ENCODE data around the gene NBEA. TPM values are rescaled to one million over a fixed set of nuclear protein-coding genes. Genes with fewer than 3 reads are reported as not detected.

NBEA gene
- total RNA-seq, 1 experiment from 2014 or later: 3.3 TPM

GRCh38 chr13:35597451-35597850 lies 655.4 kb downstream of the NBEA start:
- BruUV-seq (replicated peaks): no TSS peak
- DNase-seq (ENCODE audit: low read depth, low spot score): no peak
- no peaks in the 10 kb centered on the region for H3K9me3 ChIP-seq (ENCODE audit: control insufficient read depth, insufficient read depth, low read depth, low read length)

GRCh38 chr13:35598233-35598632 lies 656.2 kb downstream of the NBEA start:
- Histone ChIP-seq H3K36me3 (ENCODE audit: control insufficient read depth, insufficient read depth, low read length) (no peaks in the 10 kb centered on the region), H3K4me3 (ENCODE audit: low read depth in 2 of 2, low read length in 2 of 2) (no peak overlapping the region), H3K27me3 (ENCODE audit: control insufficient read depth, insufficient read depth, low read length) (no peaks in the 10 kb centered on the region), H3K4me1 (ENCODE audit: control insufficient read depth, insufficient read depth, low read length) (no peaks in the 10 kb centered on the region), H3K9me3 (ENCODE audit: control insufficient read depth, insufficient read depth, low read depth, low read length) (no peaks in the 10 kb centered on the region), H3K27ac (ENCODE audit: low read length) (no peak overlapping the region)
- in situ Hi-C loops (cut with HindIII; ENCODE audit: low pct_unique_long_range_greater_than_20kb, low sequenced_read_pairs): no loop called here
- DNase-seq (ENCODE audit: low read depth, low spot score): no peak
- TF ChIP-seq POLR2AphosphoS5 (IDR thresholded peaks at IDR 0.05; ENCODE audit: low read depth, low read length) (no peak), CTCF (IDR thresholded peaks at IDR 0.05) (no peak), SIN3A (IDR thresholded peaks at IDR 0.05; ENCODE audit: borderline replicate concordance, insufficient read depth, low read depth, low read length) (no peak), REST (IDR thresholded peaks at IDR 0.05; ENCODE audit: insufficient read depth in 1 of 2, low read depth in 2 of 2, low read length in 1 of 2) (no peak), TCF7L2 (IDR thresholded peaks at IDR 0.05; ENCODE audit: low read depth, low read length) (no peak)
- no peak for ATAC-seq
- BruUV-seq (replicated peaks): no TSS peak
- CTCF ChIA-PET: no interaction called here
- POLR2A ChIA-PET: no interaction called here
- intact Hi-C loops (cut with micrococcal nuclease; ENCODE audit: unreplicated experiment): no loop called here

More at GRCh38 chr13:35597451-35597850, 655.4 kb downstream of the NBEA start:
- H3K27me3 ChIP-seq (ENCODE audit: control insufficient read depth, insufficient read depth, low read length): no peaks in the 10 kb centered on the region
- H3K4me3 ChIP-seq (ENCODE audit: low read depth in 2 of 2, low read length in 2 of 2): no peak overlapping the region
- in situ Hi-C loops (cut with HindIII; ENCODE audit: low pct_unique_long_range_greater_than_20kb, low sequenced_read_pairs): no loop called here
- H3K27ac ChIP-seq (ENCODE audit: low read length): no peak overlapping the region
- intact Hi-C loops (cut with micrococcal nuclease; ENCODE audit: unreplicated experiment): no loop called here
- POLR2A ChIA-PET: no interaction called here
- no peak for TF ChIP-seq POLR2AphosphoS5 (IDR thresholded peaks at IDR 0.05; ENCODE audit: low read depth, low read length)
- TF ChIP-seq SIN3A (IDR thresholded peaks at IDR 0.05; ENCODE audit: borderline replicate concordance, insufficient read depth, low read depth, low read length): no peak
- no peak for TF ChIP-seq REST (IDR thresholded peaks at IDR 0.05; ENCODE audit: insufficient read depth in 1 of 2, low read depth in 2 of 2, low read length in 1 of 2)
- no peak for TF ChIP-seq CTCF (IDR thresholded peaks at IDR 0.05)
- no peak for TF ChIP-seq TCF7L2 (IDR thresholded peaks at IDR 0.05; ENCODE audit: low read depth, low read length)
- H3K36me3 ChIP-seq (ENCODE audit: control insufficient read depth, insufficient read depth, low read length): no peaks in the 10 kb centered on the region
- H3K4me1 ChIP-seq (ENCODE audit: control insufficient read depth, insufficient read depth, low read length): no peaks in the 10 kb centered on the region
- ATAC-seq: no peak
- CTCF ChIA-PET: no interaction called here
